ENCODE data around the gene RAD23B.

- no peak for TF ChIP-seq EZH2phosphoT487 (IDR thresholded peaks at IDR 0.05; ENCODE audit: insufficient read depth, low read depth)
- TF ChIP-seq EZH2 (IDR thresholded peaks at IDR 0.05; ENCODE audit: insufficient read depth, poor library complexity, severe bottlenecking), result no peak
Measured at GRCh38 chr9:107288701-107289100, 5.6 kb downstream of the RAD23B start.

Data from GM23248 (cell line).